Measurements from ENCODE around the gene MAPT.

DNA sequence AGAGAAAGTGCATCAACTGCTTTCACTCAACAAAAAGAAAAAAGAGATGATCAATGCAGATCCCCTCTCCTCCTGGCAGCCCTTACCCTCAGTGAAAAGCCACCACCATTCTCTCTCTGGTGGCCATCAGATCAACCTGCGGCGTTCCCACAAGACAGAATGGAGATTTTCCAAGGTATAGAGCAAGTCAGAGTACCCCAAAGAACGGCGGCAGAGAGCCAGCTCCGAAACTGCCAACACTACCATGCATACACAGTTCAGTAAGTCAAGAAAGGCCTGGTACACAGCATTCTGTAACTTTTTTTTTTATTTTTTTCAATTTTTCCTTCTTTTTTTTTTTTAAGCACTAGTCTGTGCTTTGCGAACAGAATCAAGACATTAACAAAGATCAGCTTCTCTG is 135.3 kb downstream of the MAPT start:
- TF ChIP-seq, protein P1, sequence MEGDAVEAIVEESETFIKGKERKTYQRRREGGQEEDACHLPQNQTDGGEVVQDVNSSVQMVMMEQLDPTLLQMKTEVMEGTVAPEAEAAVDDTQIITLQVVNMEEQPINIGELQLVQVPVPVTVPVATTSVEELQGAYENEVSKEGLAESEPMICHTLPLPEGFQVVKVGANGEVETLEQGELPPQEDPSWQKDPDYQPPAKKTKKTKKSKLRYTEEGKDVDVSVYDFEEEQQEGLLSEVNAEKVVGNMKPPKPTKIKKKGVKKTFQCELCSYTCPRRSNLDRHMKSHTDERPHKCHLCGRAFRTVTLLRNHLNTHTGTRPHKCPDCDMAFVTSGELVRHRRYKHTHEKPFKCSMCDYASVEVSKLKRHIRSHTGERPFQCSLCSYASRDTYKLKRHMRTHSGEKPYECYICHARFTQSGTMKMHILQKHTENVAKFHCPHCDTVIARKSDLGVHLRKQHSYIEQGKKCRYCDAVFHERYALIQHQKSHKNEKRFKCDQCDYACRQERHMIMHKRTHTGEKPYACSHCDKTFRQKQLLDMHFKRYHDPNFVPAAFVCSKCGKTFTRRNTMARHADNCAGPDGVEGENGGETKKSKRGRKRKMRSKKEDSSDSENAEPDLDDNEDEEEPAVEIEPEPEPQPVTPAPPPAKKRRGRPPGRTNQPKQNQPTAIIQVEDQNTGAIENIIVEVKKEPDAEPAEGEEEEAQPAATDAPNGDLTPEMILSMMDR (conservative IDR thresholded peaks at IDR 0.05; ENCODE audit: low read depth, low read length), result no peak
- TF ChIP-seq EZH2phosphoT487 (IDR thresholded peaks at IDR 0.05; ENCODE audit: borderline replicate concordance, low read length) (no peak), EZH2 (IDR thresholded peaks at IDR 0.05; ENCODE audit: low read length, unreplicated experiment) (no peak)

Data from PC-3 (cell line).